ENCODE data around the gene HOOK1.

Gene HOOK1

GRCh38 chr1:59814901-59815825 lies at the start of gene HOOK1:
HOOK1 (plus strand) TSS chr1:59814949; CDS start chr1:59815118, 169 bp downstream.
- intact Hi-C loops (cut with DNase I), result no loop called here
- peak in 4 of 10 donors; percentile 6 to 84 (median 78) for DNase-seq

GRCh38 chr1:59765011-59765730 lies 49.6 kb upstream of the HOOK1 start:
- intact Hi-C loops (cut with DNase I), result no loop called here
- no peak for DNase-seq

- intact Hi-C loops (cut with DNase I), result no loop called here
- DNase-seq, result no peak
Measured at GRCh38 chr1:59766227-59766855, 48.4 kb upstream of the HOOK1 start.

GRCh38 chr1:59767119-59767518 lies 47.6 kb upstream of the HOOK1 start:
- no peak for DNase-seq
- intact Hi-C loops (cut with DNase I), result no loop called here

- intact Hi-C loops (cut with DNase I), result no loop called here
- DNase-seq, result no peak
Measured at GRCh38 chr1:59768792-59769735, 45.7 kb upstream of the HOOK1 start.

- no peak for DNase-seq
- intact Hi-C loops (cut with DNase I), result no loop called here
Measured at GRCh38 chr1:59769736-59770095, 45.0 kb upstream of the HOOK1 start.

- intact Hi-C loops (cut with DNase I), result no loop called here
- DNase-seq, result no peak
Measured at GRCh38 chr1:59771361-59771760, 43.4 kb upstream of the HOOK1 start.

GRCh38 chr1:59775480-59775879 lies 39.3 kb upstream of the HOOK1 start:
- intact Hi-C loops (cut with DNase I), result no loop called here
- no peak for DNase-seq

- intact Hi-C loops (cut with DNase I), result no loop called here
- DNase-seq, result no peak
Measured at GRCh38 chr1:59776960-59777852, 37.5 kb upstream of the HOOK1 start.

GRCh38 chr1:59779949-59780348 lies 34.8 kb upstream of the HOOK1 start:
- DNase-seq, result no peak
- intact Hi-C loops (cut with DNase I), result no loop called here

GRCh38 chr1:59788825-59789224 lies 25.9 kb upstream of the HOOK1 start:
- intact Hi-C loops (cut with DNase I), result no loop called here
- no peak for DNase-seq

GRCh38 chr1:59798600-59798999 lies 16.1 kb upstream of the HOOK1 start:
- intact Hi-C loops (cut with DNase I), result no loop called here
- DNase-seq, result no peak

GRCh38 chr1:59803458-59804038 lies 11.2 kb upstream of the HOOK1 start:
- intact Hi-C loops (cut with DNase I), result no loop called here
- no peak for DNase-seq

GRCh38 chr1:59804301-59804700 lies 10.4 kb upstream of the HOOK1 start:
- intact Hi-C loops (cut with DNase I), result no loop called here
- DNase-seq, result no peak

- intact Hi-C loops (cut with DNase I), result no loop called here
- DNase-seq, result no peak
Measured at GRCh38 chr1:59805554-59805953, 9.2 kb upstream of the HOOK1 start.

GRCh38 chr1:59814180-59814900 lies 409 bp upstream of the HOOK1 start:
- intact Hi-C loops (cut with DNase I), result no loop called here

GRCh38 chr1:59815892-59816291 lies 1.1 kb downstream of the HOOK1 start:
- intact Hi-C loops (cut with DNase I), result no loop called here
- no peak for DNase-seq

More at GRCh38 chr1:59814180-59814900, 409 bp upstream of the HOOK1 start:
- peak; percentile 23 to 96 (median 74) for DNase-seq

- intact Hi-C loops (cut with DNase I), result no loop called here
- no peak for DNase-seq
Measured at GRCh38 chr1:59816318-59816878, 1.6 kb downstream of the HOOK1 start.

Measured in posterior cingulate gyrus (tissue), 11 donors.